B cell (primary cell): ENCODE data around the gene PPIP5K2.
A peak's percentile ranks its signal among the peaks of the same experiment; 100 is the strongest.

ENCODE experiments used
- CTCF ChIP-seq: fragments of 200-600 bp; IDR thresholded peaks from one replicate; pipeline ENCODE4 v1.8.0; 2022; ENCODE audit warnings: antibody characterized with exemption, mild to moderate bottlenecking
- EZH2 ChIP-seq: IDR thresholded peaks from 2 replicates; pipeline ENCODE4 v1.6.1; 2012; ENCODE audit warnings: borderline replicate concordance, low read depth, mild to moderate bottlenecking, moderate library complexity, low read length; ENCODE audit not compliant: insufficient read depth, poor library complexity, severe bottlenecking

DNA sequence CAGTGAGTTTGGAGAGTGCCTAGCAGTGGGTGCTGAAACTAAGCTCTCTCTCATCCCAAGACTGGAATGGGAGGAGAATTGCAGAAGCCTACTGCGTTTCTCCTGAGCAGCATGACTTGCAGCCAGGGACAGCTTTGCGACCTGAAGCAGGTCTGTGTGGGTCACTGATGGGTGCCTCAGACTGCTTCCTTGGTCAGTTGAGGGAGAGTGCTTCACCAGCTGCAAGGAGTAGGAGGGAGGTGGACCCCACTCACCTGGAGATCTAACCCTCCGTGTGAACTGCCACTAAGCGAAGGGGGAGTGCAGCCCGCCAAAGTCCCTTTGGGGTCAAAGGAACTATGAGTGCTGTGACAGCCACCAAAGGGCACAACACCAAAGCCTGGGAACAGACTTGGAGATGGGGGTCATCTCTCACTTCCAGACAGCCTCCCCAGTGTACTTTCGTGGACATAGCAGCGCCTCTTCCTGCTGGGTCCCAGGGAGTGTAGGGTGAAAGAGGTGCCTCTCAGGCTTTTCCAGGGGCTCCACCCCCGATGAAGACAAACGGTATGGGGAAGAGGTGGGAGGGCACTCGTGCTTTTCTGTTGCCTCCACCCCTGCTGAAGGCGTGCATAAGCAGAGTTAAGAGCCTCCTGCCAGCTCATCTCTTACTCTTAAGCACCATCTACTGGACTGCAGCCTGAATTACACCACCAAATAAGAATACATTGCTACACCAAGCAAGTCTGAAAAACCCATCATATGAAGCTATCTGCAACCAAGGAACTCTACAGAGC is 104.2 kb downstream of the PPIP5K2 start:
- TF ChIP-seq CTCF (peak; percentile 78), EZH2 (no peak)
